SK-N-SH treated with all-trans-retinoic acid at 6 μM for 48 hours (cell line): Measurements from ENCODE around the gene ZACN.

Experiments used
- ATAC-seq: fragments of 200-7000 bp; cut with Tn5 transposase; 3 replicates; pipeline ENCODE4 v1.9.1; 2020; ENCODE audit warnings: mild to moderate bottlenecking, moderate library complexity
- ARNTL ChIP-seq: fragments of 450-650 bp; formaldehyde crosslinking; IDR thresholded peaks from 2 replicates; pipeline ENCODE4 v1.5.0; 2020; ENCODE audit warnings: low read depth, mild to moderate bottlenecking, moderate library complexity, borderline replicate concordance
- BACH2 ChIP-seq: fragments of 250-450 bp; sonication (Bioruptor Pico); IDR thresholded peaks from 2 replicates; pipeline ENCODE4 v1.9.0; 2021; ENCODE audit warnings: mild to moderate bottlenecking, borderline replicate concordance
- CSDC2 ChIP-seq: fragments of 250-450 bp; sonication (Bioruptor Pico); IDR thresholded peaks from 2 replicates; pipeline ENCODE4 v1.5.0; 2020; ENCODE audit warnings: mild to moderate bottlenecking, moderate library complexity
- ESRRG ChIP-seq: fragments of 250-450 bp; sonication (Bioruptor Pico); IDR thresholded peaks from 2 replicates; pipeline ENCODE4 v1.6.1; 2021; ENCODE audit warnings: mild to moderate bottlenecking
- GLIS3 ChIP-seq: fragments of 250-450 bp; sonication (Bioruptor Pico); IDR thresholded peaks from 2 replicates; pipeline ENCODE4 v1.5.0; 2020; ENCODE audit warnings: mild to moderate bottlenecking, moderate library complexity
- ISL1 ChIP-seq: fragments of 250-450 bp; sonication (Bioruptor Pico); IDR thresholded peaks from 2 replicates; pipeline ENCODE4 v2.1.2; 2022; ENCODE audit warnings: mild to moderate bottlenecking, moderate library complexity
- OSR1 ChIP-seq: fragments of 250-450 bp; sonication (Bioruptor Pico); IDR thresholded peaks from 2 replicates; pipeline ENCODE4 v1.8.0; 2022; ENCODE audit warnings: moderate library complexity, mild to moderate bottlenecking, inconsistent platforms
- PPARA ChIP-seq: fragments of 250-450 bp; sonication (Bioruptor Pico); IDR thresholded peaks from 2 replicates; pipeline ENCODE4 v1.5.0; 2020; ENCODE audit warnings: mild to moderate bottlenecking, borderline replicate concordance
- RARB ChIP-seq: fragments of 250-450 bp; sonication (Bioruptor Pico); IDR thresholded peaks from 2 replicates; pipeline ENCODE4 v1.8.0; 2021; ENCODE audit warnings: mild to moderate bottlenecking, moderate library complexity
- TCF4 ChIP-seq: fragments of 250-450 bp; sonication (Bioruptor Pico); IDR thresholded peaks from 2 replicates; pipeline ENCODE4 v1.8.0; 2021; ENCODE audit warnings: mild to moderate bottlenecking, moderate library complexity, borderline replicate concordance
- TOX ChIP-seq: fragments of 250-450 bp; sonication (Bioruptor Pico); IDR thresholded peaks from 2 replicates; pipeline ENCODE4 v1.8.0; 2021; ENCODE audit warnings: mild to moderate bottlenecking, moderate library complexity, borderline replicate concordance
- ZC3H10 ChIP-seq: fragments of 250-450 bp; sonication (Bioruptor Pico); IDR thresholded peaks from 2 replicates; pipeline ENCODE4 v1.5.1; 2021; ENCODE audit warnings: mild to moderate bottlenecking, moderate library complexity
- ZFP3 ChIP-seq: fragments of 250-450 bp; sonication (Bioruptor Pico); IDR thresholded peaks from 2 replicates; pipeline ENCODE4 v1.5.0; 2020; ENCODE audit warnings: mild to moderate bottlenecking, moderate library complexity
- ZNF565 ChIP-seq: fragments of 450-650 bp; formaldehyde crosslinking; conservative IDR thresholded peaks from 2 replicates; pipeline ENCODE4 v1.5.0; 2020; ENCODE audit warnings: low read depth, mild to moderate bottlenecking, moderate library complexity
- ZNF70 ChIP-seq: fragments of 450-650 bp; formaldehyde crosslinking; IDR thresholded peaks from 2 replicates; pipeline ENCODE4 v1.5.0; 2020; ENCODE audit warnings: mild to moderate bottlenecking, moderate library complexity
- ZNF8 ChIP-seq: fragments of 450-650 bp; formaldehyde crosslinking; IDR thresholded peaks from 2 replicates; pipeline ENCODE4 v1.5.0; 2020; ENCODE audit warnings: mild to moderate bottlenecking, moderate library complexity
- TF ChIP-seq, protein P1 (sequence below): fragments of 250-450 bp; sonication (Bioruptor Pico); IDR thresholded peaks from 2 replicates; pipeline ENCODE4 v1.5.1; 2021; ENCODE audit warnings: mild to moderate bottlenecking, moderate library complexity
- TF ChIP-seq, protein P2 (sequence below): fragments of 250-450 bp; sonication (Bioruptor Pico); IDR thresholded peaks from 2 replicates; pipeline ENCODE4 v1.8.0; 2020; ENCODE audit warnings: mild to moderate bottlenecking, moderate library complexity, borderline replicate concordance
- TF ChIP-seq, protein P3 (sequence below): fragments of 250-450 bp; sonication (Bioruptor Pico); IDR thresholded peaks from 2 replicates; pipeline ENCODE4 v1.5.1; 2020; ENCODE audit warnings: low read depth, mild to moderate bottlenecking, moderate library complexity

Gene ZACN

DNA sequence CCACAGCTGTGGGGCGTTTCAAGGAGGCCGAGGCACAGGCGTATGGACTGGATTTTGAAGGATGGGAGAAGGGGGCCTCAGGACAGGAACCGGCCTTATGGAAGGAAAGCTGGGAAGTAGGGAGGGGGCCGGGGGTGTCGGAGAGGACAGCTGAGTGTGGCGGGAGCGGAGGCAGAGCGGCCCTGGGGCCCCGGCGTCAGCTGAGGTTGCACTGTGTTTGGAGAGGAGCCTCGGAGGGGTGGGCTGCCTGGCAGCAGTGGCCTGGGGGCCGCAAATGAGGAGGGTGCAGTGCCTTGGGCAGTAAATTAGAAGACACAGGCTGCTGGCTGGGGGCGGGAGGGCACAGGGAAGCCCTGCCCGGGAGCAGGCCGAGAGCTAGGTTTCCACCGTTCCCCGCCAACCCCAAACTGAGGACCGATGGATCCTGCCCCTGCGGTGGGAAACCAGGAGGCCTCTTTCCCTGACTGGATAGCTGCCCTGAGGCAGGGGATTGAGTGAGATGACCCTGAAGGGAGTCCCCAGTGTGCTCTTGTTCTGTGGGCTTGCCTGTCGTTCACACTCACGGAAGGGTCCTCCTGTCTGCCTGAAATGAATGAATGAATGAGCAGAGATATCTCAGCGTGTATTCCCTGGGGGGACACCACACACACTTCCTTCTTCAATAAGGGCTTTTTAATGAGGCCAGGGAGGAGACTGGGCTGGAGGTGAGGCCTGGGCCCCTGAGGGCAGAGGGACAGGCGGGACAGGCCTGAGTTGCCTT is 43.6 kb downstream of the ZACN start:
- TF ChIP-seq BACH2 (CRISPR knock-in tag), result no peak
- no peak for TF ChIP-seq ISL1 (CRISPR knock-in tag)
- TF ChIP-seq ZFP3 (CRISPR knock-in tag), result no peak
- TF ChIP-seq, protein P1, sequence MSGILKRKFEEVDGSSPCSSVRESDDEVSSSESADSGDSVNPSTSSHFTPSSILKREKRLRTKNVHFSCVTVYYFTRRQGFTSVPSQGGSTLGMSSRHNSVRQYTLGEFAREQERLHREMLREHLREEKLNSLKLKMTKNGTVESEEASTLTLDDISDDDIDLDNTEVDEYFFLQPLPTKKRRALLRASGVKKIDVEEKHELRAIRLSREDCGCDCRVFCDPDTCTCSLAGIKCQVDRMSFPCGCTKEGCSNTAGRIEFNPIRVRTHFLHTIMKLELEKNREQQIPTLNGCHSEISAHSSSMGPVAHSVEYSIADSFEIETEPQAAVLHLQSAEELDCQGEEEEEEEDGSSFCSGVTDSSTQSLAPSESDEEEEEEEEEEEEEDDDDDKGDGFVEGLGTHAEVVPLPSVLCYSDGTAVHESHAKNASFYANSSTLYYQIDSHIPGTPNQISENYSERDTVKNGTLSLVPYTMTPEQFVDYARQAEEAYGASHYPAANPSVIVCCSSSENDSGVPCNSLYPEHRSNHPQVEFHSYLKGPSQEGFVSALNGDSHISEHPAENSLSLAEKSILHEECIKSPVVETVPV (CRISPR knock-in tag), result no peak
- TF ChIP-seq ZNF70 (CRISPR knock-in tag), result no peak
- no peak for ATAC-seq

DNA sequence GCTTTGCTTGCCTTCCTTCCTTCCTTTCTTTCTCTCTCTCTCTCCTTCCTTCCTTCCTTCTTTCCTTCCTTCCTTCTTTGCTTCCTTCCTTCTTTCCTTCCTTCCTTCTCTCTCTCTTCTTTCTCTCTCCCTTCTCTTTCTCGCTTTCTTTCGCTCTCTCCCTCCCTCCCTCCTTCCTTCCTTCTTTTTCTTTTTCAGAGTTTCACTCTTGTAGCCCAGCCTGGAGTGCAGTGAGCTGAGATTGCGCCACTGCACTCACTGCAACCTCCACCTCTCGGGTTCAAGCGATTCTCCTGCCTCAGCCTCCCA is 44.2 kb downstream of the ZACN start:
- no peak for ATAC-seq
- TF ChIP-seq ISL1 (CRISPR knock-in tag) (no peak), ZNF565 (CRISPR knock-in tag) (no peak), GLIS3 (CRISPR knock-in tag) (no peak), TOX (CRISPR knock-in tag) (no peak), ZNF70 (CRISPR knock-in tag) (no peak), CSDC2 (CRISPR knock-in tag) (no peak), OSR1 (no peak), ZNF8 (no peak), TCF4 (no peak), ESRRG (no peak), PPARA (CRISPR knock-in tag) (no peak)
- TF ChIP-seq, protein P1 (CRISPR knock-in tag), result no peak
- TF ChIP-seq, protein P2, sequence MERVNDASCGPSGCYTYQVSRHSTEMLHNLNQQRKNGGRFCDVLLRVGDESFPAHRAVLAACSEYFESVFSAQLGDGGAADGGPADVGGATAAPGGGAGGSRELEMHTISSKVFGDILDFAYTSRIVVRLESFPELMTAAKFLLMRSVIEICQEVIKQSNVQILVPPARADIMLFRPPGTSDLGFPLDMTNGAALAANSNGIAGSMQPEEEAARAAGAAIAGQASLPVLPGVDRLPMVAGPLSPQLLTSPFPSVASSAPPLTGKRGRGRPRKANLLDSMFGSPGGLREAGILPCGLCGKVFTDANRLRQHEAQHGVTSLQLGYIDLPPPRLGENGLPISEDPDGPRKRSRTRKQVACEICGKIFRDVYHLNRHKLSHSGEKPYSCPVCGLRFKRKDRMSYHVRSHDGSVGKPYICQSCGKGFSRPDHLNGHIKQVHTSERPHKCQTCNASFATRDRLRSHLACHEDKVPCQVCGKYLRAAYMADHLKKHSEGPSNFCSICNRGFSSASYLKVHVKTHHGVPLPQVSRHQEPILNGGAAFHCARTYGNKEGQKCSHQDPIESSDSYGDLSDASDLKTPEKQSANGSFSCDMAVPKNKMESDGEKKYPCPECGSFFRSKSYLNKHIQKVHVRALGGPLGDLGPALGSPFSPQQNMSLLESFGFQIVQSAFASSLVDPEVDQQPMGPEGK (CRISPR knock-in tag), result no peak
- TF ChIP-seq, protein P3, sequence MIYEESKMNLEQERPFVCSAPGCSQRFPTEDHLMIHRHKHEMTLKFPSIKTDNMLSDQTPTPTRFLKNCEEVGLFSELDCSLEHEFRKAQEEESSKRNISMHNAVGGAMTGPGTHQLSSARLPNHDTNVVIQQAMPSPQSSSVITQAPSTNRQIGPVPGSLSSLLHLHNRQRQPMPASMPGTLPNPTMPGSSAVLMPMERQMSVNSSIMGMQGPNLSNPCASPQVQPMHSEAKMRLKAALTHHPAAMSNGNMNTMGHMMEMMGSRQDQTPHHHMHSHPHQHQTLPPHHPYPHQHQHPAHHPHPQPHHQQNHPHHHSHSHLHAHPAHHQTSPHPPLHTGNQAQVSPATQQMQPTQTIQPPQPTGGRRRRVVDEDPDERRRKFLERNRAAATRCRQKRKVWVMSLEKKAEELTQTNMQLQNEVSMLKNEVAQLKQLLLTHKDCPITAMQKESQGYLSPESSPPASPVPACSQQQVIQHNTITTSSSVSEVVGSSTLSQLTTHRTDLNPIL (CRISPR knock-in tag), result no peak

DNA sequence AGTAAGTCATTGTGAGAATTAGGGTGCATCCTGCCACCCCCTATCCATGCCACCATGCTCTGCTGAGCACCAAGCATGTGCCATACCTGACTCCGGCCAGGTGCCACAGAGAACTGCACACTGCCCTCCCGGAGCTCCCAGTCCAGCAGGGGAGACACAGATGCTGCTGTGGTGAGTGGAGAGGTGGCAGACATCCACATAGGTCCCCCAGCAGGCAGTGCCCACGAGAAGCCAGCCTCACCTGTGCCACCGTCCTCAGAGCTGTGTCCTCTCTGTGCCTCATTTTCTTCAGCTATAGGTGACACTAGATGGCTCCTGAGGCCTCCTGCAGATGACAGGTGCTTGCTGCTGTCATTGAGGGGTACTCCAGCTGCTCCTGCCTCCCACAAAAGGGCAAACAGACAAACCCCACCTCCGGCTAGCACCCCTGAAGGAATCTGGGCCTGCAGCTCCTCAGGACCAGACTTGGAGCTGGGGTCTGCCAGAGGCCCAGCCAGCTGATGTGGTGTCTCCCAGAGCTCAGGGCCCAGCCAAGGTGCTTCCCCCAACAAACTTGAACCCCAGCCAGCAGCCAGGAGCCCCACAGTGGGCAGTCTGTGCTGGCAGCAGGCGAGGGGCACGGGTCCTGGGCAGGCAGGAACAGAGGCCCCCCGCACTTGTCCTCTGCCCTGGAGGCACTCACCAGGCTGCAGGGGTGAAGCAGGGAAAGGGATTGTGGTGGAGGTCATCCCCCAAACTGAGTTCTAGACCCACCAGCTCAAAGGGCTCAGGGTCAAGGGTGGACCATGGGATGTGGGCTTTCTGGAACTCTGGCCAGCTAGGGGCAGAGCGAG is 45.0 kb downstream of the ZACN start:
- no peak for ATAC-seq
- no peak for TF ChIP-seq ZC3H10 (CRISPR knock-in tag)
- TF ChIP-seq ARNTL (CRISPR knock-in tag), result no peak
- no peak for TF ChIP-seq ZFP3 (CRISPR knock-in tag)

DNA sequence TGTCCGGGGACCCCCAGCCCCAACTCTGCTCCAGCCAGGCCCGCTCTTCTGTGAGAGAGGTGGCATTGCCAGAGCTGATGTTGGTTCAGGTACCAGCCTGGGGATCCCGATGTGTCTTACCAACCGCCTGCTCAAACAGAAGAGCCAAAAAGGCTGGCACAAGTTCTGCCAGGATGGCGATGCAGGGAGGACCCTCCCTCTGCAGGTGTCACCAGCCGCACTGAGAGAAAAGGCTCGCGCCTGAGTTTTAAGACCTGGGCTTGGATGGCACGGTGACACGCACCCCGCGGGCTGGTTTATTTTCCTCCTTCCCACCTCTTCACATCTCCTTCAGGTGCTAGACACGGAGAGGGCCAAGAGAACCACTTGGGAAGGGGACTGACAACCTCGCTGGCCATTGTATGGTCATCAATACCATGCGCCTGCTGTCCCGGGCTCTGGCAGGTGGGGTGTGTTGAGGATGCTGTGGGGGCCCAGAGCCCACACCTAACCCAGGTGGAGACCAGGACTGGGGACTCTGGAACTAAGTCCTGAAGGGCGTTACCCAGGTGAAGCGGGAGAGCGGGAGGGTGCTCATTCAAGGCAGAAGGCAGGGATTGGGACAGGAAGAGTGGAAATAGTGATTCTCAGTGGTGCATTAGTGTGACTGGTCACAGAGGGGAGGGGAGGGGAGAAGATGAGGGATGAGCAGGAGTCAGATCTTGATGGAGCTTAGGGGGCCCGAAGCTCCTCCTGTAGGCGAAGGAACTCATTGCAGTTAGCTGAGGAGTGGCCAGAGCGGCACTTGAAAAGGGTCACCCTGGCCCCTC is 45.8 kb downstream of the ZACN start:
- peak; percentile 18; the same call in 1 of the 3 replicates for ATAC-seq
- TF ChIP-seq OSR1 (no peak), CSDC2 (CRISPR knock-in tag) (no peak), PPARA (CRISPR knock-in tag) (no peak), ESRRG (no peak), ZC3H10 (CRISPR knock-in tag) (no peak), ARNTL (CRISPR knock-in tag) (no peak), TCF4 (no peak), ZNF70 (CRISPR knock-in tag) (no peak), ISL1 (CRISPR knock-in tag) (no peak), BACH2 (CRISPR knock-in tag) (no peak), RARB (CRISPR knock-in tag) (no peak), ZNF565 (CRISPR knock-in tag) (no peak), TOX (CRISPR knock-in tag) (no peak), ZFP3 (CRISPR knock-in tag) (no peak)
- TF ChIP-seq, protein P1 (CRISPR knock-in tag), result no peak
- TF ChIP-seq, protein P2 (CRISPR knock-in tag), result no peak
- TF ChIP-seq, all 23 proteins: peak for 0
